Retinal pigment epithelial cell (primary cell): ENCODE data around the gene GOT2.
A peak's percentile ranks its signal among the peaks of the same experiment; 100 is the strongest.

Source experiments
- DNase-seq: peaks from one replicate; pipeline ENCODE4 v3.0.0-alpha.2; 2010; ENCODE audit warnings: low read depth
- H3K4me3 ChIP-seq: 2 replicates; pipeline ENCODE4 v1.5.1; 2011; ENCODE audit warnings: mild to moderate bottlenecking, low read length, control low read depth, moderate library complexity
- CTCF ChIP-seq: conservative IDR thresholded peaks from 2 replicates; pipeline ENCODE4 v1.5.1; 2011; ENCODE audit warnings: low read depth, low read length, control low read depth, inconsistent platforms

The GOT2 gene

GRCh38 chr16:58684354-58685083 lies 49.6 kb downstream of the GOT2 start, which contains the start of gene SLC38A7:
TSS of gene SLC38A7 (minus strand) at chr16:58684770. CDS start at chr16:58680126, 4,644 bp downstream.
- peak; percentile 37 for DNase-seq
- H3K4me3 ChIP-seq: peak within 1 kb of the TSS; percentile 99
- TF ChIP-seq CTCF: no peak

- TF ChIP-seq CTCF: no peak
- H3K4me3 ChIP-seq: peak overlapping the region; percentile 99
- DNase-seq: no peak
These were observed 50.1 kb downstream of the GOT2 start for GRCh38 chr16:58684001-58684353.

GRCh38 chr16:58679763-58680162 lies 54.4 kb downstream of the GOT2 start:
- no peak for TF ChIP-seq CTCF
- no peak overlapping the region for H3K4me3 ChIP-seq
- DNase-seq: no peak

- no peak for DNase-seq
- TF ChIP-seq CTCF: peak; percentile 43
- no peak overlapping the region for H3K4me3 ChIP-seq
These were observed 55.4 kb downstream of the GOT2 start for GRCh38 chr16:58678716-58679115.

- DNase-seq: no peak
- H3K4me3 ChIP-seq: no peak overlapping the region
- TF ChIP-seq CTCF: no peak
These were observed 55.8 kb downstream of the GOT2 start for GRCh38 chr16:58678269-58678668.

- no peak for TF ChIP-seq CTCF
- DNase-seq: no peak
- H3K4me3 ChIP-seq: no peak overlapping the region
These were observed 63.1 kb downstream of the GOT2 start for GRCh38 chr16:58670946-58671583.

GRCh38 chr16:58670177-58670576 lies 63.9 kb downstream of the GOT2 start:
- DNase-seq: no peak
- H3K4me3 ChIP-seq: no peak overlapping the region
- TF ChIP-seq CTCF: no peak
